HCT116 (cell line): ENCODE results near the gene MSI2.

Experiments
- CEBPB ChIP-seq: IDR thresholded peaks from 2 replicates; pipeline ENCODE4 v1.6.1; 2012; ENCODE audit warnings: low read depth
- ELF1 ChIP-seq: IDR thresholded peaks from 2 replicates; pipeline ENCODE4 v1.6.1; 2012; ENCODE audit warnings: low read depth, borderline replicate concordance
- POLR2A ChIP-seq: IDR thresholded peaks from 2 replicates; pipeline ENCODE4 v1.7.0; 2011; ENCODE audit warnings: borderline replicate concordance; ENCODE audit not compliant: insufficient read depth, insufficient read length; ENCODE audit errors: extremely low read depth
- POLR2AphosphoS5 ChIP-seq: IDR thresholded peaks from 2 replicates; pipeline ENCODE4 v1.6.1; 2011; ENCODE audit warnings: mild to moderate bottlenecking, low read depth, low read length, moderate library complexity
- TCF7L2 ChIP-seq: IDR thresholded peaks from 2 replicates; pipeline ENCODE4 v1.7.0; 2011; ENCODE audit warnings: borderline replicate concordance, inconsistent platforms; ENCODE audit not compliant: insufficient read depth, insufficient read length; ENCODE audit errors: extremely low read depth
- ZNF274 ChIP-seq: fragments of 200-500 bp; sonication (Bioruptor generic); IDR thresholded peaks from 2 replicates; pipeline ENCODE4 v1.6.1; 2014; ENCODE audit warnings: mild to moderate bottlenecking, low read depth, low read length, inconsistent platforms
- TF ChIP-seq, protein P1 (sequence below), 3 experiments: fragments of 200-600 bp in 1 of 3; sonication (generic) in 1 of 3; IDR thresholded peaks in 2 of 3; conservative IDR thresholded peaks in 1 of 3; 2 replicates each; pipeline ENCODE4 v1.5.1; 2012 to 2017; ENCODE audit warnings: low read depth in 2 of 3, low read length in 2 of 3, antibody characterized with exemption in 1 of 3, borderline replicate concordance in 1 of 3, control low read depth in 1 of 3, mild to moderate bottlenecking in 1 of 3, mixed read lengths in 1 of 3, mixed run types in 1 of 3, moderate library complexity in 1 of 3; ENCODE audit not compliant: insufficient read depth in 1 of 3
- TF ChIP-seq, protein P2 (sequence below): IDR thresholded peaks from 2 replicates; pipeline ENCODE4 v1.6.1; 2011; ENCODE audit warnings: mild to moderate bottlenecking, low read length, moderate library complexity; ENCODE audit not compliant: insufficient replicate concordance; ENCODE audit errors: extremely low read depth
- TF ChIP-seq, protein P3 (sequence below): IDR thresholded peaks from 2 replicates; pipeline ENCODE4 v1.6.1; 2012

DNA sequence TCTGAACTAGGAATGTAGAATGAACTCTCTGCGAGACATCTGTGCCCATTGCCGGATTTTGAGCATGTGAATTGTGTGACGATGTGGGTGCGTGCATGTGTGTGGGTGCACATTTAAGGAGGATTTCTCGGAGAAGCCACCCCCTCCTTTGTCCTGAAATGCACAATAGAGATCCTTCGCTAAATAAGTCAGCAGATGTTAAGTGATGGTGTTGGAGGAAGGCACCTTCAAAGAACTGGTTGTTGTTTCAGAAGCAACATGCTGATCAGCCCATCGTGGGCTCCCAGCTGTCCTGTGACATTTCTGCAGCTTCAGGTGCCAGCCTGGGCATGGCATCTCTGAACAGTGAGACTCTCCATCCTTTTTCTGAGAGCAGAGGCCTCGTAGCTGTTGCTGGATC lies 194.9 kb downstream of the MSI2 start:
- TF ChIP-seq POLR2A, result no peak
- TF ChIP-seq, protein P1, sequence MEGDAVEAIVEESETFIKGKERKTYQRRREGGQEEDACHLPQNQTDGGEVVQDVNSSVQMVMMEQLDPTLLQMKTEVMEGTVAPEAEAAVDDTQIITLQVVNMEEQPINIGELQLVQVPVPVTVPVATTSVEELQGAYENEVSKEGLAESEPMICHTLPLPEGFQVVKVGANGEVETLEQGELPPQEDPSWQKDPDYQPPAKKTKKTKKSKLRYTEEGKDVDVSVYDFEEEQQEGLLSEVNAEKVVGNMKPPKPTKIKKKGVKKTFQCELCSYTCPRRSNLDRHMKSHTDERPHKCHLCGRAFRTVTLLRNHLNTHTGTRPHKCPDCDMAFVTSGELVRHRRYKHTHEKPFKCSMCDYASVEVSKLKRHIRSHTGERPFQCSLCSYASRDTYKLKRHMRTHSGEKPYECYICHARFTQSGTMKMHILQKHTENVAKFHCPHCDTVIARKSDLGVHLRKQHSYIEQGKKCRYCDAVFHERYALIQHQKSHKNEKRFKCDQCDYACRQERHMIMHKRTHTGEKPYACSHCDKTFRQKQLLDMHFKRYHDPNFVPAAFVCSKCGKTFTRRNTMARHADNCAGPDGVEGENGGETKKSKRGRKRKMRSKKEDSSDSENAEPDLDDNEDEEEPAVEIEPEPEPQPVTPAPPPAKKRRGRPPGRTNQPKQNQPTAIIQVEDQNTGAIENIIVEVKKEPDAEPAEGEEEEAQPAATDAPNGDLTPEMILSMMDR (IDR thresholded peaks at IDR 0.05 in 2 of 3, conservative IDR thresholded peaks at IDR 0.05 in 1 of 3; ENCODE audit: borderline replicate concordance in 1 of 3, insufficient read depth in 1 of 3, low read depth in 2 of 3, low read length in 2 of 3), result no peak
- TF ChIP-seq CEBPB, result no peak
- no peak for TF ChIP-seq POLR2AphosphoS5
- TF ChIP-seq TCF7L2, result no peak
- TF ChIP-seq, protein P2, sequence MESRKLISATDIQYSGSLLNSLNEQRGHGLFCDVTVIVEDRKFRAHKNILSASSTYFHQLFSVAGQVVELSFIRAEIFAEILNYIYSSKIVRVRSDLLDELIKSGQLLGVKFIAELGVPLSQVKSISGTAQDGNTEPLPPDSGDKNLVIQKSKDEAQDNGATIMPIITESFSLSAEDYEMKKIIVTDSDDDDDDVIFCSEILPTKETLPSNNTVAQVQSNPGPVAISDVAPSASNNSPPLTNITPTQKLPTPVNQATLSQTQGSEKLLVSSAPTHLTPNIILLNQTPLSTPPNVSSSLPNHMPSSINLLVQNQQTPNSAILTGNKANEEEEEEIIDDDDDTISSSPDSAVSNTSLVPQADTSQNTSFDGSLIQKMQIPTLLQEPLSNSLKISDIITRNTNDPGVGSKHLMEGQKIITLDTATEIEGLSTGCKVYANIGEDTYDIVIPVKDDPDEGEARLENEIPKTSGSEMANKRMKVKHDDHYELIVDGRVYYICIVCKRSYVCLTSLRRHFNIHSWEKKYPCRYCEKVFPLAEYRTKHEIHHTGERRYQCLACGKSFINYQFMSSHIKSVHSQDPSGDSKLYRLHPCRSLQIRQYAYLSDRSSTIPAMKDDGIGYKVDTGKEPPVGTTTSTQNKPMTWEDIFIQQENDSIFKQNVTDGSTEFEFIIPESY, result no peak
- no peak for TF ChIP-seq ELF1
- no peak for TF ChIP-seq ZNF274
- TF ChIP-seq, protein P3, sequence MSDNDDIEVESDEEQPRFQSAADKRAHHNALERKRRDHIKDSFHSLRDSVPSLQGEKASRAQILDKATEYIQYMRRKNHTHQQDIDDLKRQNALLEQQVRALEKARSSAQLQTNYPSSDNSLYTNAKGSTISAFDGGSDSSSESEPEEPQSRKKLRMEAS, result no peak
